NCI-H2081 (cell line): ENCODE measurements around the gene MAP3K15.

ENCODE experiments used
- DNase-seq, 2 experiments: peaks; one replicate each; lab custom pipeline; 2025; lab: John Stamatoyannopoulos, UW

The MAP3K15 gene

DNA sequence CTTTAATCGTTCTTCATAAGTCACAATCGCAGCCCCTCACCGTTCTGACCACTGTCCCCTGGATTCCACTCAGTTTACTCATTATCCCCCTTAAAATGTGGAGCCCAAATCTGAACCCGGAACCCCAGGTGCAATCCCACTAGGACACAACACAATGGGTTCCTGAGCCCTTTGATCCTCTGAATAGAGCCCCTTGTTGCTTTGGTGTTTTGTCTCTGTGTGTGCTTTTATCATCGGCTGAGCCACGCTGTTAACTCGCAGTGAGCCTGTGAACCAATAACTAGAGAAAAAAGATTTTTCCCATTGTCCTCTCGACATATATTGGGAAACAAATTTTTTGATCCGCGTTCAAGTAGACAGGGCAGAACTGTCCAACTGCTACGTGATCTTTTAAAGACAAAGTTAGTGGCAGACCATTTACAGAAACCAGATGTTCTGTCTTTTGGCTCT, 172.2 kb downstream of the MAP3K15 start:
- peak in 1 of 2 experiments; percentile 27 for DNase-seq

DNA sequence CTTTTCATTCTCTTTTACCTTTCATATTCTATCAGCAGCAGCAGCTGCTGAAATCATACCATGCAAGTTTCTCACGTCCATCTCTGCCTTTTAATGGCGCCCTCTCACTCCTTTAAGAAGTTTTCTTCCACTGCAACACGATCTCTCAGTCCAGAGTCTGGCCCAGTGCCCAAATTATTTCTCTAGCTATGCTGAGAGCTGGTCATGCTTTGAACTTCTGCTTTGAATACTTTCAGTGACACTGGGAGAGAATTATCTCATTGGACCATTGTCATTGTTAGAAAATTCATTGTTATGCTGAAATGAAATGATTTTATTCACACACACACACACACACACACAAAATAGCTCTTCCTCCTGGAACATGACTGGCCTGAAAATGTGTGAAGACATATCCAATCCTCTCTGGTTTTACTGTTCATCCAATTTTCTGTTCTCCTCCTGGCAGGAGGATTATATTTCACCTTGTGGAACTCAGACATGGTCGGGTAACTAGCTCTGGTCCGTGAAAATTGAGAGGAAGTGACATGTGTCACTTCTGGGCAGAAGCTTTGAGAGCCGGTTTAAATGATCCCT, 172.9 kb downstream of the MAP3K15 start:
- DNase-seq = no peak

DNA sequence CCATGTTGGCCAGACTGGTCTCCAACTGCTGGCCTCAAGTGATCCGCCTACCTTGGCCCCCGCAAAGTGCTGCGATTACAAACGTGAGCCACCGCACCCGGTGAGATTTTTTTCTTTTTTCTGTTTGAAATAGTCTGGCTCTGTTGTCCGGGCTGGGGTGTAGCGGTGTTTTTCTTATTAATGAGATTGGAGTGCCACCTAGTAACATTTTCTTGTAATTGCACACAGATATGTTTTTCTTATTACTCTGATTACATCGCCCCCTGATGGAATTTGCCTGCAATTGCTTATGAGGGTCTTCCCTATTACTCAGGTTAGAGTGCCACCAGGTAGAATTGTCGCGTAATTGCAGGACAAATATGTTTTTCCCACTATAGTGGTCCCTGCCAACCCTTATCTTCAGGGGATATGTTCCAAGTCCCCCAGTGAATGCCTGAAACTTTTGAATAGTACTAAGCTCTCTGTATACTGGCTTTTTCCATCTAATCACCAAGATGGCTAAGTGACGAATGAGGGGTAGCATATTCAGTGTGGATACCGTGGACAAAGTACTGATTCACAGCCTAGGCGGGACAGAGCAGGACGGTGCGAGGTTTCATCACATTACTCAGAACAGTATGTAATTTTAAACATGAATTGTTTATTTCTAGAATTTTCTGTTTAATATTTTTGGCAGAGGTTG, 180.2 kb downstream of the MAP3K15 start:
- peak; percentile 35 to 44 for DNase-seq

DNA sequence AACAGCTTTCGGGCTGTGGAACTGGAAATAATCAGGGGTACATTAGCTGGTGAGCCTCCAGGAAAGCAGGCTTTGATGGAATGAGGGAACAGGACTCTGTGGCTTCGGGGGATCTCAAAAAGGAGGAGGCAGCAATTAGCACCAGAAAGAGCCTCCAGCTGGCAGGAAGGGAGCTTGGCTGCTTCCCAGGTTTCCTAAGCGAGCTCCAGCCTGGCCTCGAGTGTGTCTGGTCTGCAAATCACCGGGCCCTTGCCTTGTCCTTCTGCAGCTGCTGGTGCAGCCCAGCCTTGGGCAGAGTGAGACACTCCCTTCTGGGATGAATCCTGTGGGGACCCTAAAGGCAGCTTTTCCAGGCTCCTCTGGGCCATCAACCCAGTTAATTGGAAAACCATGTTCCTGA, 182.3 kb downstream of the MAP3K15 start:
- DNase-seq = peak; percentile 38 to 71

DNA sequence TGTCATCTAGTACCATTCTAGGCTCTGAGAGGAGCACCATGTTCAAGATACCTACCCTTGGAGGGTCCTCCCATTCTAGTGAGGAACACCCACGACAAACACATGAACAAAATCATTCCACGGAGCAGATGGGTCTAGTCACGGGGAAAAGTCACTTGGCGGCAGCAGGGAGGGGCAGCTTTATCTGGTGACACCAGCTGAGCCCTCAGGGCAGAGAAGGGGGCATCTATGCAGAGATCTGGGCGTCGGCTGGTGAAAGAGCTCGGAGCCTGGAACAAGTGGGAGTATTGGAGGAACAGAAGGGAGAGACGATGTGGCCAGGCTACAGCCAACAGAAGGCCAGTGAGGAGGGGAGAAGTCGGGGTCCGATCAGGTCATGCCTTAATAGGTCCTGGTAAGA, 183.5 kb downstream of the MAP3K15 start:
- DNase-seq = no peak

DNA sequence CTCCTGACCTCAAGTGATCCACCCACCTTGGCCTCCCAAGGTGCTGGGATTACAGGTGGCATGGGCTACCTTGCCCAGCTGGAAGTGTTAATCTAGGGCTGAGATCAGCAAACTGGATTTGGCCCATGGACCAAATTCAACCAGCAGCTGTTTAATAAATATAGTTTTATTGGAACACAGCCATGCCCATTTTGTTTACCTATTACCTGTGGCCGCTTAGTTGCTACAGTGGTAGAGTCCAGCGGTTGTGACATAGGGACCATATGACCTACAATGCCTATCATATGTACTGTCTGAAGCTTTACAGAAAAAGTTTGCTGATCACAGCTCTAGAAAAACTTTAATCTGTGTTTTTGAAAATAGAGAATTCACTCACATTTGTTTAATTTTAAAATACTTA, 188.7 kb downstream of the MAP3K15 start:
- DNase-seq = no peak
